Hindlimb muscle (tissue), 1 donor: ENCODE measurements around the gene PLCXD1. TPM values are rescaled to one million over a fixed set of nuclear protein-coding genes. Genes with fewer than 3 reads are reported as not detected.
"Not testable (repeated sequence)": the region's sequence is repeated elsewhere in the genome, so short reads cannot be mapped to it uniquely, and the experiment has no call there.

ENCODE experiments used
- DNase-seq: peaks from one replicate; pipeline ENCODE4 v3.0.0-alpha.2; 2013
- polyA plus RNA-seq: library from polyadenylated mRNA; unstranded; fragments of 120-200 nt; gene quantifications from one replicate; pipeline ENCODE4 v1.2.1, GENCODE V29; 2013; ENCODE audit not compliant: insufficient read length

Gene PLCXD1
- polyA plus RNA-seq, 1 donor = 18.5 TPM

- DNase-seq = no peak
Observed at GRCh38 chrX:292900-293897, 12.0 kb downstream of the PLCXD1 start.

GRCh38 chrX:295136-295535 lies 14.0 kb downstream of the PLCXD1 start:
- no peak for DNase-seq

- no peak for DNase-seq
Observed at GRCh38 chrX:298993-299392, 17.8 kb downstream of the PLCXD1 start.

GRCh38 chrX:300334-300733 lies 19.2 kb downstream of the PLCXD1 start:
- DNase-seq = no peak

- DNase-seq = no peak
Observed at GRCh38 chrX:302975-303374, 21.8 kb downstream of the PLCXD1 start.

- DNase-seq = not testable (repeated sequence)
Observed at GRCh38 chrX:305781-306613, 24.8 kb downstream of the PLCXD1 start.

- not testable (repeated sequence) for DNase-seq
Observed at GRCh38 chrX:306614-307251, 25.6 kb downstream of the PLCXD1 start.

- no peak for DNase-seq
Observed at GRCh38 chrX:307261-308111, 26.3 kb downstream of the PLCXD1 start.

GRCh38 chrX:308821-309520 lies 27.8 kb downstream of the PLCXD1 start:
- DNase-seq = no peak

GRCh38 chrX:310621-311155 lies 29.5 kb downstream of the PLCXD1 start:
- no peak for DNase-seq

- no peak for DNase-seq
Observed at GRCh38 chrX:311156-312129, 30.3 kb downstream of the PLCXD1 start.

GRCh38 chrX:312621-313331 lies 31.6 kb downstream of the PLCXD1 start:
- DNase-seq = no peak

- DNase-seq = no peak
Observed at GRCh38 chrX:313546-313945, 32.4 kb downstream of the PLCXD1 start.

GRCh38 chrX:314049-314448 lies 32.9 kb downstream of the PLCXD1 start:
- DNase-seq = no peak

GRCh38 chrX:314781-315595 lies 33.8 kb downstream of the PLCXD1 start:
- no peak for DNase-seq

- no peak for DNase-seq
Observed at GRCh38 chrX:316351-317325, 35.5 kb downstream of the PLCXD1 start.
